Osteoblast (primary cell): Measurements from ENCODE around the gene CCDC88B. TPM values are rescaled to one million over a fixed set of nuclear protein-coding genes. Genes with fewer than 3 reads are reported as not detected.

ENCODE experiments used
- DNase-seq: peaks from one replicate; pipeline ENCODE4 v3.0.0; 2011; ENCODE audit warnings: low spot score, mixed read lengths; ENCODE audit not compliant: insufficient read length; ENCODE audit errors: missing footprints
- H2AFZ ChIP-seq: 2 replicates; pipeline ENCODE4 v1.6.0; 2011; ENCODE audit warnings: mild to moderate bottlenecking, low read length
- H3K27ac ChIP-seq: 2 replicates; pipeline ENCODE4 v1.5.1; 2011; ENCODE audit warnings: mild to moderate bottlenecking, low read depth, low read length, moderate library complexity
- H3K27me3 ChIP-seq: 2 replicates; pipeline ENCODE4 v1.6.0; 2012; ENCODE audit warnings: mild to moderate bottlenecking, control low read depth, inconsistent platforms, low read length, moderate library complexity; ENCODE audit not compliant: insufficient read depth
- H3K36me3 ChIP-seq: 2 replicates; pipeline ENCODE4 v1.5.1; 2011; ENCODE audit warnings: mild to moderate bottlenecking, low read length, control low read depth, moderate library complexity; ENCODE audit not compliant: insufficient read depth
- H3K4me1 ChIP-seq: 2 replicates; pipeline ENCODE4 v1.5.1; 2011; ENCODE audit warnings: mild to moderate bottlenecking, low read length, control low read depth, moderate library complexity; ENCODE audit not compliant: insufficient read depth
- H3K4me2 ChIP-seq: 2 replicates; pipeline ENCODE4 v1.6.0; 2011; ENCODE audit warnings: mild to moderate bottlenecking, low read length; ENCODE audit not compliant: insufficient read depth
- H3K4me3 ChIP-seq: fragments of 200-600 bp; sonication (generic); 3 replicates; pipeline ENCODE4 v1.5.1; 2012; ENCODE audit warnings: mild to moderate bottlenecking, low read length, inconsistent platforms; ENCODE audit not compliant: insufficient read depth
- H3K79me2 ChIP-seq: 2 replicates; pipeline ENCODE4 v1.6.0; 2012; ENCODE audit warnings: mild to moderate bottlenecking, low read length, control low read depth, inconsistent platforms; ENCODE audit not compliant: insufficient read depth
- H3K9me3 ChIP-seq: 2 replicates; pipeline ENCODE4 v1.5.1; 2011; ENCODE audit warnings: low read depth, low read length, control low read depth
- H4K20me1 ChIP-seq: 2 replicates; pipeline ENCODE4 v1.6.0; 2012; ENCODE audit warnings: mild to moderate bottlenecking, low read length, control low read depth; ENCODE audit not compliant: insufficient read depth
- CTCF ChIP-seq: IDR thresholded peaks from 2 replicates; pipeline ENCODE4 v1.5.1; 2011; ENCODE audit warnings: mild to moderate bottlenecking, low read depth, low read length, moderate library complexity; ENCODE audit errors: extremely low read depth
- total RNA-seq: library from RNA; depleted of rRNA; stranded (reverse); fragments of >200 nt; gene quantifications from 2 replicates; pipeline ENCODE4 v1.2.3, GENCODE V29; 2012

CCDC88B gene
- total RNA-seq, 1 donor = 1.4 TPM

DNA sequence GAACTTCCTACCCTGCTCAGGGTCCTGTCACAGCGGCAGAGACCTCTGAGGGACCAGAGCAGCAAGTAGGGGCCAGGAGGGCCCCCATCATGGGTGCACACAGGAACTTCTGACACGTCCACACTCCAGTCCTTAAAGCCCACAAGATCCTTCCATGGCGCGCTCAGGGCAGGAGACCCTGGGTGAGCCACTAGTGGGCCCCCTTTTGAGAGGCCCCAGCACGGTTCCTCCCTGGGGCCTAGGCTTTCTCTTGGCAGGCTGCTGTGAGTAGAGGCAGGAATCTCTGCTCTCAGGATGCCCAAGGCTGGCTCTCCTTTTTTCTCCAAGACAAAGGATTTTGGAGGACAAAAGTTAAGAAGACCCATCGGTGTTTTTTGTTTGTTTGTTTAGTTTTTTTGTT is 41.3 kb downstream of the CCDC88B start:
- H3K79me2 ChIP-seq = no peaks in the 10 kb centered on the region
- no peak for TF ChIP-seq CTCF
- no peak for DNase-seq

DNA sequence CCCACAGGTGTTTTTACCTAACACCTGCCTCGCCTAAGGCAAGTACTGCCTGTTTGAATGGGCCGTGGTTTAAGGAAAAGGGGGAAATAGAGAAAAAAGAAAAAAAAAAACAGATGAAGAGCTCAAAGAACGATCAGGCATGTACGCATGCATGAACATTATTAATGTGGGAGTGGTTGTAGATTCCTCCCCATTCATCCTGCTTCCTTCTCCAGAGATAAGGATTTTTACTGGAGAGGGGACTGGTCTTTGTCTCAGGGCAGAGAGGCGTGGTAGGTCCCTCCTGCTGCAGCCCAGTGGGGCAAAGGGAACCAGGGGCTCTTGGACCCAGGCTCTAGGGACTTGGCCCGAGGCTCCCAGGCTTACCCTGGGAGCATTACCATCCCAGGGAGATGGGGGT is 42.0 kb downstream of the CCDC88B start:
- no peaks in the 10 kb centered on the region for H3K36me3 ChIP-seq

More for the DNA sequence above, 41.3 kb downstream of the CCDC88B start:
- Histone ChIP-seq H3K36me3 (no peaks in the 10 kb centered on the region), H3K9me3 (no peaks in the 10 kb centered on the region), H3K4me2 (no peak overlapping the region), H3K27ac (no peak overlapping the region), H2AFZ (no peak overlapping the region), H3K4me3 (no peak overlapping the region), H3K4me1 (peaks cover 8% of the 10 kb centered on the region), H3K27me3 (peaks cover 4% of the 10 kb centered on the region), H4K20me1 (no peaks in the 10 kb centered on the region)

GRCh38 chr11:64382586-64382985 is 42.6 kb downstream of the CCDC88B start:
- Histone ChIP-seq H3K4me1 (peaks cover 8% of the 10 kb centered on the region), H4K20me1 (no peaks in the 10 kb centered on the region)

More for the DNA sequence above, 42.0 kb downstream of the CCDC88B start:
- no peak overlapping the region for H2AFZ ChIP-seq
- no peaks in the 10 kb centered on the region for H3K79me2 ChIP-seq
- no peaks in the 10 kb centered on the region for H4K20me1 ChIP-seq
- no peaks in the 10 kb centered on the region for H3K9me3 ChIP-seq
- no peak overlapping the region for H3K27ac ChIP-seq
- no peak overlapping the region for H3K4me3 ChIP-seq
- peaks cover 8% of the 10 kb centered on the region for H3K4me1 ChIP-seq
- H3K27me3 ChIP-seq = peaks cover 4% of the 10 kb centered on the region
- no peak for TF ChIP-seq CTCF
- no peak overlapping the region for H3K4me2 ChIP-seq
- DNase-seq = no peak

GRCh38 chr11:64383580-64383979 is 43.6 kb downstream of the CCDC88B start:
- H4K20me1 ChIP-seq = no peaks in the 10 kb centered on the region
- peaks cover 8% of the 10 kb centered on the region for H3K27me3 ChIP-seq
- no peak overlapping the region for H3K4me3 ChIP-seq
- H3K4me2 ChIP-seq = no peak overlapping the region
- H2AFZ ChIP-seq = no peak overlapping the region
- DNase-seq = no peak
- H3K9me3 ChIP-seq = no peaks in the 10 kb centered on the region
- TF ChIP-seq CTCF = no peak
- H3K79me2 ChIP-seq = no peaks in the 10 kb centered on the region
- no peak overlapping the region for H3K27ac ChIP-seq
- H3K4me1 ChIP-seq = peaks cover 3% of the 10 kb centered on the region
- H3K36me3 ChIP-seq = no peaks in the 10 kb centered on the region

More at GRCh38 chr11:64382586-64382985, 42.6 kb downstream of the CCDC88B start:
- Histone ChIP-seq H3K4me2 (no peak overlapping the region), H2AFZ (no peak overlapping the region), H3K27ac (no peak overlapping the region), H3K9me3 (no peaks in the 10 kb centered on the region), H3K36me3 (no peaks in the 10 kb centered on the region), H3K79me2 (no peaks in the 10 kb centered on the region), H3K27me3 (peaks cover 4% of the 10 kb centered on the region), H3K4me3 (no peak overlapping the region)
- TF ChIP-seq CTCF = no peak
- DNase-seq = no peak
